ENCODE data around the gene MGAT5. TPM values are rescaled to one million over a fixed set of nuclear protein-coding genes. Genes with fewer than 3 reads are reported as not detected.
A peak's percentile ranks its signal among the peaks of the same experiment; 100 is the strongest.

MGAT5 gene
- total RNA-seq, 1 experiment from 2014 or later = 34.0 TPM

- Histone ChIP-seq H3K36me3 (ENCODE audit: control insufficient read depth in 1 of 2, insufficient read depth in 2 of 2, low read length in 2 of 2) (no peaks in the 10 kb centered on the region), H3K4me3 (replicated peaks in 1 of 2; ENCODE audit: low read depth in 1 of 2, low read length in 2 of 2) (no peak overlapping the region), H3K4me1 (ENCODE audit: control insufficient read depth in 1 of 2, insufficient read depth in 2 of 2, low read length in 2 of 2) (peaks cover 0 to 9% of the 10 kb centered on the region in 2 experiments; a peak in 2 of 4 replicates), H3K4me2 (ENCODE audit: low read length) (no peak overlapping the region), H3K27ac (ENCODE audit: low read depth, low read length) (no peak overlapping the region), H3K79me2 (ENCODE audit: insufficient read depth, low read length) (no peaks in the 10 kb centered on the region), H3K27me3 (ENCODE audit: insufficient read depth, low read length) (no peaks in the 10 kb centered on the region), H4K20me1 (ENCODE audit: insufficient read depth) (no peaks in the 10 kb centered on the region), H3K9ac (ENCODE audit: low read length) (no peak overlapping the region), H2AFZ (ENCODE audit: low read depth, low read length, poor library complexity, severe bottlenecking) (no peak overlapping the region), H3K9me2 (ENCODE audit: insufficient read depth) (no peaks in the 10 kb centered on the region), H3K9me3 (ENCODE audit: control insufficient read depth in 1 of 2, insufficient read depth in 1 of 2, low read depth in 1 of 2, low read length in 2 of 2) (no peaks in the 10 kb centered on the region)
- TF ChIP-seq JUND (IDR thresholded peaks at IDR 0.05) = 0 out of 2 replicates have a peak, but pooled peaks have one; percentile 35
- TF ChIP-seq RAD21 (IDR thresholded peaks at IDR 0.05; ENCODE audit: low read depth) = no peak
- intact Hi-C loops (cut with micrococcal nuclease) = no loop called here
- no TSS peak for BruUV-seq (replicated peaks)
- ATAC-seq (peak; percentile 54), DNase-seq (ENCODE audit: low read depth, low spot score) (no peak)
- ChIA-PET CTCF (no interaction called here), POLR2A (no interaction called here), RAD21 (ENCODE audit: low non-redundant PET in 1 of 2, low total read pairs in 2 of 2, uncharacterized antibody in 2 of 2, unreplicated experiment in 2 of 2) (no interaction called here)
These were observed 152.4 kb downstream of the MGAT5 start for GRCh38 chr2:134406311-134406710.

- ATAC-seq (no peak), DNase-seq (ENCODE audit: low read depth, low spot score) (no peak)
- Histone ChIP-seq H3K9me2 (ENCODE audit: insufficient read depth) (no peaks in the 10 kb centered on the region), H3K36me3 (ENCODE audit: control insufficient read depth in 1 of 2, insufficient read depth in 2 of 2, low read length in 2 of 2) (no peaks in the 10 kb centered on the region), H4K20me1 (ENCODE audit: insufficient read depth) (no peaks in the 10 kb centered on the region), H3K79me2 (ENCODE audit: insufficient read depth, low read length) (no peaks in the 10 kb centered on the region), H3K9me3 (ENCODE audit: control insufficient read depth in 1 of 2, insufficient read depth in 1 of 2, low read depth in 1 of 2, low read length in 2 of 2) (no peaks in the 10 kb centered on the region), H3K4me3 (replicated peaks in 1 of 2; ENCODE audit: low read depth in 1 of 2, low read length in 2 of 2) (no peak overlapping the region), H2AFZ (ENCODE audit: low read depth, low read length, poor library complexity, severe bottlenecking) (no peak overlapping the region), H3K4me2 (ENCODE audit: low read length) (no peak overlapping the region), H3K9ac (ENCODE audit: low read length) (no peak overlapping the region), H3K27me3 (ENCODE audit: insufficient read depth, low read length) (no peaks in the 10 kb centered on the region), H3K4me1 (ENCODE audit: control insufficient read depth in 1 of 2, insufficient read depth in 2 of 2, low read length in 2 of 2) (peaks cover 0 to 9% of the 10 kb centered on the region in 2 experiments; a peak in 2 of 4 replicates), H3K27ac (ENCODE audit: low read depth, low read length) (no peak overlapping the region)
- ChIA-PET POLR2A (no interaction called here), CTCF (no interaction called here), RAD21 (ENCODE audit: low non-redundant PET in 1 of 2, low total read pairs in 2 of 2, uncharacterized antibody in 2 of 2, unreplicated experiment in 2 of 2) (no interaction called here)
- BruUV-seq (replicated peaks) = no TSS peak
- intact Hi-C loops (cut with micrococcal nuclease) = no loop called here
- TF ChIP-seq CBX3 (IDR thresholded peaks at IDR 0.05; ENCODE audit: low read depth) (no peak), JUND (IDR thresholded peaks at IDR 0.05) (no peak), EZH2 (IDR thresholded peaks at IDR 0.05) (no peak)
These were observed 152.9 kb downstream of the MGAT5 start for GRCh38 chr2:134406736-134407135.

All from HCT116 (cell line).